ENCODE measurements around the gene CCDC197. TPM values are rescaled to one million over a fixed set of nuclear protein-coding genes. Genes with fewer than 3 reads are reported as not detected.

Gene CCDC197
- total RNA-seq, 1 experiment from 2014 or later: not detected

GRCh38 chr14:93998871-93999403, 1.8 kb downstream of the CCDC197 start:
- H3K27ac ChIP-seq (ENCODE audit: insufficient read length, low read depth, low read length): no peak overlapping the region
- TF ChIP-seq, protein P1, sequence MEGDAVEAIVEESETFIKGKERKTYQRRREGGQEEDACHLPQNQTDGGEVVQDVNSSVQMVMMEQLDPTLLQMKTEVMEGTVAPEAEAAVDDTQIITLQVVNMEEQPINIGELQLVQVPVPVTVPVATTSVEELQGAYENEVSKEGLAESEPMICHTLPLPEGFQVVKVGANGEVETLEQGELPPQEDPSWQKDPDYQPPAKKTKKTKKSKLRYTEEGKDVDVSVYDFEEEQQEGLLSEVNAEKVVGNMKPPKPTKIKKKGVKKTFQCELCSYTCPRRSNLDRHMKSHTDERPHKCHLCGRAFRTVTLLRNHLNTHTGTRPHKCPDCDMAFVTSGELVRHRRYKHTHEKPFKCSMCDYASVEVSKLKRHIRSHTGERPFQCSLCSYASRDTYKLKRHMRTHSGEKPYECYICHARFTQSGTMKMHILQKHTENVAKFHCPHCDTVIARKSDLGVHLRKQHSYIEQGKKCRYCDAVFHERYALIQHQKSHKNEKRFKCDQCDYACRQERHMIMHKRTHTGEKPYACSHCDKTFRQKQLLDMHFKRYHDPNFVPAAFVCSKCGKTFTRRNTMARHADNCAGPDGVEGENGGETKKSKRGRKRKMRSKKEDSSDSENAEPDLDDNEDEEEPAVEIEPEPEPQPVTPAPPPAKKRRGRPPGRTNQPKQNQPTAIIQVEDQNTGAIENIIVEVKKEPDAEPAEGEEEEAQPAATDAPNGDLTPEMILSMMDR (conservative IDR thresholded peaks at IDR 0.05): no peak

More at GRCh38 chr14:93998871-93999403, 1.8 kb downstream of the CCDC197 start:
- H3K79me2 ChIP-seq (ENCODE audit: insufficient read depth, low read length): no peaks in the 10 kb centered on the region
- H3K14ac ChIP-seq (ENCODE audit: insufficient read depth, low read length): no peak overlapping the region
- Mint-ChIP-seq H3K27me3 (ENCODE audit: low read depth) (peaks cover 11% of the 10 kb centered on the region), H3K27ac (no peak overlapping the region), H3K4me1 (peaks cover 4 to 27% of the 10 kb centered on the region in 2 experiments), H3K4me3 (no peak overlapping the region), H3K9me3 (no peaks in the 10 kb centered on the region), H3K36me3 (ENCODE audit: insufficient read depth in 1 of 3, low read depth in 3 of 3) (no peaks in the 10 kb centered on the region)
- H3K23ac ChIP-seq (ENCODE audit: insufficient read length, low read depth, low read length): no peak overlapping the region
- no peak overlapping the region for H2BK120ac ChIP-seq (ENCODE audit: low read depth, low read length, poor library complexity, severe bottlenecking)
- H3K27me3 ChIP-seq (ENCODE audit: insufficient read depth, low read length): no peaks in the 10 kb centered on the region
- no peak for DNase-seq
- H2BK5ac ChIP-seq (ENCODE audit: insufficient read length, low read length): no peak overlapping the region
- no peaks in the 10 kb centered on the region for H3K23me2 ChIP-seq (ENCODE audit: insufficient read length, low read depth, low read length, poor library complexity, severe bottlenecking)
- no peak overlapping the region for H3K4me2 ChIP-seq (ENCODE audit: insufficient read depth, insufficient read length, low read length)
- H2AFZ ChIP-seq (ENCODE audit: low read length): no peak overlapping the region
- H4K8ac ChIP-seq (replicated peaks; ENCODE audit: insufficient read length, low read depth, low read length): no peak overlapping the region
- no peak overlapping the region for H3T11ph ChIP-seq (ENCODE audit: low read length)
- no peak overlapping the region for H3K4ac ChIP-seq (ENCODE audit: low read depth, low read length)
- H2BK12ac ChIP-seq (ENCODE audit: insufficient read length, low read depth, low read length): no peak overlapping the region
- H3K4me1 ChIP-seq (ENCODE audit: insufficient read depth, low read length): no peaks in the 10 kb centered on the region
- no peak overlapping the region for H3K9ac ChIP-seq (ENCODE audit: extremely low read depth, insufficient read length, low read length)
- H3K9me3 ChIP-seq (ENCODE audit: control insufficient read depth, low read depth, low read length): no peaks in the 10 kb centered on the region
- no peak overlapping the region for H2BK15ac ChIP-seq (ENCODE audit: low read depth, low read length)
- no peak overlapping the region for H4K91ac ChIP-seq (ENCODE audit: insufficient read length, low read depth, low read length)
- H3K56ac ChIP-seq (ENCODE audit: insufficient read length, low read depth, low read length): no peak overlapping the region
- no peak overlapping the region for H2AK5ac ChIP-seq (ENCODE audit: insufficient read length, low read length)
- no peaks in the 10 kb centered on the region for H3K79me1 ChIP-seq (ENCODE audit: insufficient read depth, low read depth, low read length, poor library complexity, severe bottlenecking)
- no peaks in the 10 kb centered on the region for H4K20me1 ChIP-seq (ENCODE audit: control insufficient read depth, insufficient read depth, insufficient read length)
- no CpG with 5 or more reads among the region's 7 CpGs for WGBS (ENCODE audit: extremely low coverage, insufficient read length, low lambda C conversion rate)
- no peak overlapping the region for H3K18ac ChIP-seq (ENCODE audit: insufficient read length, low read depth, low read length)
- no peak overlapping the region for H4K5ac ChIP-seq (ENCODE audit: insufficient read length, low read depth, low read length)
- no peak overlapping the region for H2BK20ac ChIP-seq (ENCODE audit: low read depth, low read length, poor library complexity, severe bottlenecking)

Measured in H9 (cell line).